Psoas muscle (tissue), 8 donors: Measurements from ENCODE around the gene KREMEN2. TPM values are rescaled to one million over a fixed set of nuclear protein-coding genes. Genes with fewer than 3 reads are reported as not detected.

Experiments used
- ATAC-seq, 4 donors: fragments of 200-7000 bp; cut with Tn5 transposase; one replicate each; pipeline ENCODE4 v1.9.1; 2020; ENCODE audit warnings: moderate library complexity in 3 of 4, mild to moderate bottlenecking in 2 of 4
- DNase-seq, 2 donors: peaks; one replicate each; pipeline ENCODE4 v3.0.0-alpha.2; 2020
- H3K27ac ChIP-seq: fragments of 200-600 bp; one replicate; pipeline ENCODE4 v1.8.0; 2022
- H3K27me3 ChIP-seq, 3 donors: fragments of 200-600 bp in 1 of 3; one replicate each; pipeline versions ENCODE4 v1.6.1 to v1.8.0; 2013 to 2022; ENCODE audit warnings: low read length in 2 of 3, mild to moderate bottlenecking in 2 of 3, moderate library complexity in 1 of 3; ENCODE audit not compliant: insufficient read depth in 3 of 3
- H3K36me3 ChIP-seq, 2 donors: fragments of 200-600 bp in 1 of 2; one replicate each; pipeline versions ENCODE4 v1.6.1 to v1.8.0; 2013 to 2022; ENCODE audit warnings: low read depth in 1 of 2, mild to moderate bottlenecking in 1 of 2, moderate library complexity in 1 of 2; ENCODE audit not compliant: insufficient read depth in 1 of 2
- H3K4me1 ChIP-seq: fragments of 200-600 bp; one replicate; pipeline ENCODE4 v1.8.0; 2022
- H3K4me3 ChIP-seq: fragments of 200-600 bp; one replicate; pipeline ENCODE4 v1.8.0; 2022; ENCODE audit warnings: mild to moderate bottlenecking
- H3K9me3 ChIP-seq: fragments of 200-600 bp; one replicate; pipeline ENCODE4 v1.8.0; 2022
- WGBS, 3 donors: extraction: QIAGEN DNeasy Blood & Tissue Kit; methylation state at CpG; one replicate each; pipeline versions ENCODE4 v1.1.6 to v1.1.7; 2013; 5-methylcytosine and 5-hydroxymethylcytosine counted together
- intact Hi-C, 2 donors: fragments of 100-400 bp; cut with DNase I; formaldehyde crosslinking; loops; one replicate each; pipeline versions ENCODE4 v1.11.0 to v1.14.2; 2022
- polyA plus RNA-seq, 3 donors: library from polyadenylated mRNA; stranded (reverse); fragments of 200-250 nt; gene quantifications; one replicate each; pipeline ENCODE4 v1.2.3, GENCODE V29; 2013
- total RNA-seq, 4 donors: library from RNA; stranded (reverse); fragmentation: NEBNext Ultra II Directional in 2 of 4; extraction: Animal tissue kit (Norgen Biotek cat#: 25700) in 2 of 4; gene quantifications; one replicate each; pipeline versions ENCODE4 v1.2.1 to v1.2.4, GENCODE V29; 2021 to 2023
- TF ChIP-seq, protein P1 (sequence below): fragments of 200-600 bp; IDR thresholded peaks from one replicate; pipeline ENCODE4 v1.8.0; 2022; ENCODE audit warnings: antibody characterized with exemption
- donor health status: healthy with polysubstance abuse.
- donor health status: DM: no; HTN: no; CAD: no; lungs with moderate emphysema.
- donor health status: Bipolar disorder and iron deficiency.
- donor health status: healthy.
- donor health status: DM: yes; HTN: yes; CAD: no.
- donor health status: DM: no; HTN: no; CAD: no.
- donor health status: DM: no; HTN: no; CAD: no.
- donor health status: DM: yes; HTN: yes; CAD: no.

Gene KREMEN2
- total and polyA plus RNA-seq, 7 donors: 0.01 to 0.04 TPM; not detected in 5

DNA sequence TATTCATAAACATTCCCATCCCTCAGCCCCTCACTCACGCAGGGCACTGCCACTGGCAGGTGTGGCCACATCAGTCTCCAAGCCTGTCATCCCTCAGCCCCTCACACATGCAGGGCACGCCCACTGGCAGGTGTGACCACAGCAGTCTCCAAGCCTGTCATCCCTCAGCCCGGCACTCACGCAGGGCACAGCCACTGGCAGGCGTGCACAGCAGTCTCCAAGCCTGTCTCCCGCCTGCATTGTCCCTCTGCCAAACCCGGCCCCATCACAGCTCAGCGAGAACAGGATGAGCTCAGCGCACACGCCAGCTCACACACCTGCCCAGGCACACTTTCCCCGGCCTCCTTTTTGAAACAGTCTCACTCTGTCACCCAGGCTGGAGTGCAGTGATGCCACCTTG lies 11.4 kb upstream of the KREMEN2 start:
- 30 to 40% (median 33%) methylated on average over 11 of the region's 11 CpGs for WGBS, 3 donors
- no peaks in the 10 kb centered on the region for H3K9me3 ChIP-seq
- H3K36me3 ChIP-seq: peaks cover 0 to 15% of the 10 kb centered on the region in 2 donors
- H3K27me3 ChIP-seq: peaks cover 0 to 20% (median 6%) of the 10 kb centered on the region in 3 donors
- intact Hi-C loops: no loop called here
- no peak overlapping the region for H3K4me3 ChIP-seq
- DNase-seq (peak in 1 of 2 donors; percentile 28), ATAC-seq (no peak)
- TF ChIP-seq, protein P1, sequence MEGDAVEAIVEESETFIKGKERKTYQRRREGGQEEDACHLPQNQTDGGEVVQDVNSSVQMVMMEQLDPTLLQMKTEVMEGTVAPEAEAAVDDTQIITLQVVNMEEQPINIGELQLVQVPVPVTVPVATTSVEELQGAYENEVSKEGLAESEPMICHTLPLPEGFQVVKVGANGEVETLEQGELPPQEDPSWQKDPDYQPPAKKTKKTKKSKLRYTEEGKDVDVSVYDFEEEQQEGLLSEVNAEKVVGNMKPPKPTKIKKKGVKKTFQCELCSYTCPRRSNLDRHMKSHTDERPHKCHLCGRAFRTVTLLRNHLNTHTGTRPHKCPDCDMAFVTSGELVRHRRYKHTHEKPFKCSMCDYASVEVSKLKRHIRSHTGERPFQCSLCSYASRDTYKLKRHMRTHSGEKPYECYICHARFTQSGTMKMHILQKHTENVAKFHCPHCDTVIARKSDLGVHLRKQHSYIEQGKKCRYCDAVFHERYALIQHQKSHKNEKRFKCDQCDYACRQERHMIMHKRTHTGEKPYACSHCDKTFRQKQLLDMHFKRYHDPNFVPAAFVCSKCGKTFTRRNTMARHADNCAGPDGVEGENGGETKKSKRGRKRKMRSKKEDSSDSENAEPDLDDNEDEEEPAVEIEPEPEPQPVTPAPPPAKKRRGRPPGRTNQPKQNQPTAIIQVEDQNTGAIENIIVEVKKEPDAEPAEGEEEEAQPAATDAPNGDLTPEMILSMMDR: no peak
- H3K27ac ChIP-seq: no peak overlapping the region
- peaks cover 20% of the 10 kb centered on the region for H3K4me1 ChIP-seq

DNA sequence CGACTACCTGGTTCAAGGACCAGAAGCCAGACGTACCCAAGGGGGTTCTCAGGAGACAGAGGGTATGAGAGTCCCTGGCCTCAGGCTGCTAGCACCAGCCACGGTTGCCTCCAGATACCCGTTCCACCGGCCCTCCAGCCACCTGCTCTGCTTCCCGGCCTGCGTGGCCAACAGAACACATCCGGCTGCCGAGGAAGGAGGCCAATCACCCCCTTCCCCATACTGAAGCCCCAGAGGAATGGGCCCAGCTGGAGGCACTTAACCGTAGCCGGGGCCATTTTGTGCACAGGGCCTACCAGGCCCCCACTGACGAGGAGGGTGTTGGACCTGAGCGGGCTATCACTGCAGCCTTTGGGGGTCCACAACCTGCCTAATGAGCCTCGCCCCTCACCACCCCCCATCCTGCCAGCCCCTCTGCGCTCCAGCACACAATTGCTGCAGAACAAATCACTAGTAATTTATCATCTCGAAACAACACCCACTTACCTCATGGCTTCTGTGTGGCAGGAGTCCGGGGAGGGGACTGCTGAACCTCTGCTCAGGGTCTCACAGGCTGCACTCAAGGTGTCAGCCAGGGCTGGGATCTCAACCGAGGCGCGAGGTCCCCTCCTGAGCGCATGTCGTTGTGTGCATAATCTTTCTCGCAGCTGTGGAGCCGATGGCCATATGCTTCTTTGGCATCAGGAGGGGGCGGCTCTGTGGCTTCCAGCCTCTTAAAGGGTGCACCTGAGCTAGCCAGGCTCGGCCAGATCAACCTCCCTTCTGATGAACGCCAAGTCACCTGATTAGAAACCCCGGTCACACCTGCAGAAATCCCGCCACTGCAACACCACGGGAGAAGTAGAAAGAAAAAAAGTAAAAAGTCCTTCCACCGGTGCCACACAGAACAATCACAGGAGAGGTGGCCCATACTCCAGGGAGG lies 10.1 kb upstream of the KREMEN2 start:
- TF ChIP-seq, protein P1: no peak
- Histone ChIP-seq H3K27me3 (peaks cover 0 to 25% (median 6%) of the 10 kb centered on the region in 3 donors), H3K27ac (no peak overlapping the region), H3K36me3 (peaks cover 0 to 11% of the 10 kb centered on the region in 2 donors), H3K4me1 (peaks cover 12% of the 10 kb centered on the region), H3K4me3 (no peak overlapping the region), H3K9me3 (no peaks in the 10 kb centered on the region)
- DNase-seq: peak in 1 of 2 donors; percentile 32
- no peak for ATAC-seq
- WGBS, 3 donors: 36 to 46% (median 37%) methylated on average over 30 to 31 of the region's 31 CpGs
- intact Hi-C loops: no loop called here

DNA sequence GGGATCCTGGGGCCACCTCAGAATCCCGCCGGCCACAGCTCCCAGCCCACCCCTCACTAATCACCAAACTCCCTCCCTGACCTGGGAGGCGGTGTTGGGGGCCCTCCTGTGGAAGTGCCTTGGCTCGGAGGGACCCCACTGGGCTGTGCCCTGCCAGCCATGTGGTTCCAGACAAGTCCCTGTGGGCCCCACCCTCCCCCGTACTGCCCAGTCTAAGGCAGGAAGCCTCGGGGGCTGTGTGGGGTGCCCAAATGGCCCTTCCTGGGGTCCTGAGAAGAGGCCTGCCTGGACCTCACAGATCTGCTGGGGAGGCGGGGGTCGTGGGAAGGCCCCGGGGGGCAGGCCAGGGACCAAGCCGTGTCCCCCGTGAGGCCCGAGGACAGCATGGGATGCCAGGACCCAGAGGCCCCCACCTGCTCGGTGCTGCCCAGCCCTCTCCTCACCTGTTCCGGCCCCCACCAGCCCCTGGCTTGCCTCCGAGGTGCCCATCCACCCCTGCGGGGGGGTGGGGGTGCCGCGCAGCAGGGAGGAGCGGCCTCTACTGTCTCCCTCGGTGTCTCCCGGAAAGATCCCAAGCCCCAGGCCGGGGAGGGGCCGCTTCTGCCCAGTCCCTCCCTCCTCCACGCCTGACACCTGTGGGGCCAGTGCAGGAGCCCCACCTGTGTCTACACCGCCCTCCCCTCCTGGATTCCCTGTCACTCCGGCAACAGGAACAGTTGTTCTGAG lies 9.3 kb upstream of the KREMEN2 start:
- WGBS, 3 donors: 58 to 63% (median 60%) methylated on average over 17 to 26 of the region's 26 CpGs
- TF ChIP-seq, protein P1: no peak
- Histone ChIP-seq H3K27me3 (peaks cover 0 to 31% (median 6%) of the 10 kb centered on the region in 3 donors), H3K9me3 (no peaks in the 10 kb centered on the region), H3K36me3 (peaks cover 0 to 4% of the 10 kb centered on the region in 2 donors), H3K4me3 (no peak overlapping the region), H3K27ac (no peak overlapping the region), H3K4me1 (peaks cover 4% of the 10 kb centered on the region)
- intact Hi-C loops: no loop called here
- peak in 1 of 2 donors; percentile 46 for DNase-seq
- no peak for ATAC-seq

DNA sequence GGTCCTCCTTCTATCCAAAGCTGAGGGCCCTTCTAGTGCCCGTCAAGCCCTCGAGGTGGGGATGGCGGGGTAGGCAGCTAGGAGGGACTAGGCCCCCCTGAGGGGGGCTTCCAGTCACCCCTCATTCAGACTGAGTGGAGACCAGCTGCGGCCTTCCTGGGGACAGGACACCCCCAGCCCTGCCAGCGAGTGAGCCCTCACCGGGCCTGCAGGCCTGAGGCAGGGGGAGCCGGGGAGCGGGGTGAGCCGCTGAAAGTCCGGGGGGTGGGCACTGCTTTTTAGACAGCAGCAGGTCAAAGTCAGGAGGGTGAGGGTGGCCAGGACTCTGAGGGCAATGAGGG lies 8.7 kb upstream of the KREMEN2 start:
- DNase-seq (peak in 1 of 2 donors; percentile 45), ATAC-seq (no peak)
- H3K27ac ChIP-seq: no peak overlapping the region
- no peaks in the 10 kb centered on the region for H3K4me1 ChIP-seq
- H3K36me3 ChIP-seq: no peaks in the 10 kb centered on the region
- WGBS, 3 donors: 59 to 62% (median 59%) methylated on average over 10 of the region's 10 CpGs
- H3K9me3 ChIP-seq: no peaks in the 10 kb centered on the region
- H3K4me3 ChIP-seq: no peak overlapping the region
- TF ChIP-seq, protein P1: no peak
- intact Hi-C loops: no loop called here
- H3K27me3 ChIP-seq: peaks cover 0 to 31% (median 6%) of the 10 kb centered on the region in 3 donors
